ENCODE data around the gene NRF1.

Gene NRF1

DNA sequence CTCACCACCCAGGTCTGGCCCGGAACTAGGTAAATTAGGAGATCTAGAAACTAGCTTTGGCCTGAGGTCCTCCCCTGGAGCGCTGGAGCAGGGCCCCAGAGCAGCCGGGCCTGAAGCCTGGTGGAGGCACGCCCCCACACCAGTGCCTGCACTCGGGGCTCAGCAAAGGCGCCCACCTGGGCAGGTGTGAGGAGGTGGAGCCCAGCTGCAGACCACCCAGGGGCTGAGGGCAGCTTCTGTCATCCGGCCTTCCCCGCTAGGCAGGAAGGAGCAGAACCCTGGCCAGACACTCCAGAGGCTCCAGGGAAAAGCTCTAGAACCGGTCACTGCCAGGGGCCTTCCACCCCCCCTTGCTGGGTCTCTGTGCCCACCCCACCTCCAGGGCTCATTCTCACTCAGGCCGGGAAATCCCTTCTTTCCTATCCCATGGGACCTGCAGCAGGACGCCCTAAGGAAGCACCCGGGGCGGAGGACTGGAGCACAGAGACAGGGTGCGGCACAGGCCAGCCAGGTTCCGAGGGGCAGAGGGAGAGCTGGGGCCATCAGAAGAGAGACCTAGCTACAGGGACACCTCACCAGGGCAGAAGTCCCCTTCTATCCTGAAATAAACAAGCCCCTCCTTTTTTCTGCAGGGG lies 161.2 kb downstream of the NRF1 start:
- DNase-seq, result no peak

- DNase-seq, result no peak
These were observed 161.8 kb downstream of the NRF1 start for GRCh38 chr7:129773328-129773731.

GRCh38 chr7:129773871-129774270 lies 162.4 kb downstream of the NRF1 start:
- no peak for DNase-seq

- DNase-seq, result no peak
These were observed 162.8 kb downstream of the NRF1 start for GRCh38 chr7:129774359-129774758.

GRCh38 chr7:129774871-129775694 lies 163.6 kb downstream of the NRF1 start:
- DNase-seq, result no peak

DNA sequence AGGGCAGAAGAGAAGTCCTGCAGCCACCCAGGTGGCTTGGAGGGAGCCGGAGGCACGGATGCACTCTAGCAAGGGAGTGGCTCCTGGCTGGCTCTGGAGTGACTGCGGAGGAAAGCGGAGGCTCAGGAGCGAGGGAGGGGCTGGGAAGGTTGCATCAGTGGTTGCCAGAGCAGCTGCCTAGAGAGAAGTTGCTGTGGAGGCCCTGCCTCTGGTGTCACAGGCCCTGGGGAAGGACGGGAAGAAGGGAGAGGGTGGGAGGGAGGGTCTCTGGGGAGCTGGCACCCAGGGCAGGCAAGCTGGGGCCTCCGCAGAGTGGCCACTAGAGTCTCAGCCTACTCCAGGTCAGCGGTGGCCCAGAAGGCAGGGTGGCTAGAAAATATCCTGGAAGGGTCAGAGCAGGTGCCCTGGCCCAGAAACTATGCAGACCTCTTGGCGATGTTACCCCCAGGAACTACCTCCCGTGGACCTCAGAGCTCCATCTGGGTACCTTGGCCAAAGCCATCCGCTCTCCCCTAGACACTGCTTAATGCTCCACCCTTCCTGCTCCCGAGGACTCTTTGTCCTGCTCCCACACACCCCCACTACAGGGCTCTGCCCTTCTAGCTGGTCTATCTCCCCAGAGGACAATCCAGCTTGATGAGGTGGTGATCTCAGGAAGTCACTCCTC lies 164.3 kb downstream of the NRF1 start:
- DNase-seq, result no peak

DNA sequence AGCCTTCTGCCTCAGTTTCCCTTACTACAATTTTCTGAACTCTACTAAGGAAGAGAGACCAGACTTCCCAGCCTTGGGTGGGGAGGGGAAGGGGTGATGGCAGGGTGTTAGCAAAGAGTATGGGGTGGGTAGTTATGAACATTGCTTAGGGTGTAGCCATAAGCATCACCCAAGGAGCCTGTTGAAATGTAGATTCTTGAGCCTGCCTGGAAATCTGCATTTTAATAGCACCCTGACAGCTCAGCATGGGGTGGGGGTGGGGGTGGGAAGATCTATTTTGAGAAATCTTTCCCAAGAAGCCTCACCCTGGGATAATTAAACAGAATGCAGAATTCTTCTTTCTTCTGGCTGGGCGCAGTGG lies 164.8 kb downstream of the NRF1 start:
- DNase-seq, result no peak

- no peak for DNase-seq
These were observed 165.8 kb downstream of the NRF1 start for GRCh38 chr7:129777195-129777844.

GRCh38 chr7:129777993-129778769 lies 166.7 kb downstream of the NRF1 start:
- no peak for DNase-seq

DNA sequence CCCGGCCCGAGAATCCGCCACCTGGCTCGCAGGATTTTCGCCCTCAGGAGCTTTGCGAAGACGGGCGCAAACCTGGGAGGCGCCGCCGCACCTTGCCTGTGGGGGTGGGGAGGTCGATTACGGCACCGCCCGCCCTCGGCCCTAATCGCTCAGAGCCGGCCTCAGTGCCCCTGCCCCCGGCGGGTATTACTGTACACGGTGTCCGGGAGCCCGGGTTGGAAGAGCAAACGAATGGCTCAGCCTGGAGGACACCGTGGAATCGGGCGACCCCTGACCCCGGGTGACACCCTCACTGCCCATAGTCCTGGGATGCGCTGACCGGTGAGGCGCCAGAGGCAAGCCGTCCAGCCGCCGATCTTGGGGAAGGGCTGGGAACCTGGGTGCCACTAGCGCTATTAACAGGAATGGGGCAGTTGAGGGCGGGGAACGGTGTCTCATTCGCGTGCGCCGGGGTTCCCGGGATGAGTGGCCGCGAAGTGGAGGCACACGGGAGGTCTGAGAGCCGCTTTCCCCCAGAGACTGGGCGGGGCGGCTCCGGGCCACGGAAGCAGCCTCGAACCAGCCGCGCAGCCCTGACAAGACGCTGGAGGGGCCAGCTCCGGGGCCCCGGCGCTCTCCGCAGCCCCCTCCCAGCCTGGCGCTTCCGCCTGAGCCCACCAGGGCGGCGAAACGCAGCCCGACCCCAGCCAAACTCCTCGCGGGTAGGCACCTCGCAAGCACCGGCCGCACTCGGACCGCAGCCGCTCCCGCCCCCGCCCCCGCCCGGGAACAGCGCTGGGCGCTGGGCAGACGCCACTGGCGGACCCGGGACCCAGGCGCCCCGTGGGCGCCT lies 167.5 kb downstream of the NRF1 start:
- no peak for DNase-seq

- DNase-seq, result no peak
These were observed 168.2 kb downstream of the NRF1 start for GRCh38 chr7:129779602-129780256.

- DNase-seq, result no peak
These were observed 168.9 kb downstream of the NRF1 start for GRCh38 chr7:129780257-129780973.

DNA sequence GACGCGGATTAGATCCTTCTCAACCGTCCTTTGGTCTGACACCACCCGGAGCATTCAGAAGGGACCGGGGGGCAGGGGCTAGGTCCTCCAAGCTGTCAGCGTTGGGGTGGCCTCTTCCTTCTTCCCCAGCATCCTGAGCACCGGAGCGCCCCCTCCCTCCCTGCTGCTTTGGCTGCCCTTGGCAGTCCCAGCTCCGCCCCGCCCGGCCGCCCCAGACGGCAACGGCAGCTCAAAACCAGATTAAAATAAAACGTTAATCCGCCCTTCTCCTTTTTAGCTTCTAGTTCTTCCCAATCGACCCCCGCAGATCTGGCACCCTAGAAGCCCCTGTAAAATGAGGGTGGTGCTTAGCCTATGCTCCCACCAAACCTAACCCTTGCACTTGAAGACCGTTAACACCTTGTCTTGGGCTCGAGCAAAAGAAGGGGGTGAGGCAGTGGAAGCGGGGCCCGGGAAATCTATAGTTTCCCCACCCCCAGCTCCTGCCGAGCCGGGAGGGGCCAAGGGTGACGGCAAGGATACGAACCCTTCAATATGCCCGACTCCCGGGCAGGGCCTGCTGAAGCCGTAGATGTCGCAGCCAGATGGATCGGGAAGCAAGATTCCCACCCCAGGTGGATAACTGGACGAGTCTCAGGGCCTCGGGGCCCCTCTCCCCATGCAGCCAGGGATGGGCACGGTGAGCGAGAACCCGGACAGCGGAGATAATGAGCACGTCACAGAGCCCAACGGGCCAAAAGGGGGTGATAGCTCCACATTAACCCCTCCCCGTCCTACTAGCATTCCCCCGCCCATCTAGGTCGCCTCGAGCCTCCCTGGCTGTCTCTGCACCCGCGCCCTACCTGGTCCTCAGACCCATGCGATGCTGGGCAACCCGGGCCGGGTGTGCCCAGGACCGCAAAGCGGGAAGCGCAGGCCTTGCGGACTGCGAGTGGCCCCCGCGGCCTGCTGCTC lies 169.7 kb downstream of the NRF1 start:
- no peak for DNase-seq

DNA sequence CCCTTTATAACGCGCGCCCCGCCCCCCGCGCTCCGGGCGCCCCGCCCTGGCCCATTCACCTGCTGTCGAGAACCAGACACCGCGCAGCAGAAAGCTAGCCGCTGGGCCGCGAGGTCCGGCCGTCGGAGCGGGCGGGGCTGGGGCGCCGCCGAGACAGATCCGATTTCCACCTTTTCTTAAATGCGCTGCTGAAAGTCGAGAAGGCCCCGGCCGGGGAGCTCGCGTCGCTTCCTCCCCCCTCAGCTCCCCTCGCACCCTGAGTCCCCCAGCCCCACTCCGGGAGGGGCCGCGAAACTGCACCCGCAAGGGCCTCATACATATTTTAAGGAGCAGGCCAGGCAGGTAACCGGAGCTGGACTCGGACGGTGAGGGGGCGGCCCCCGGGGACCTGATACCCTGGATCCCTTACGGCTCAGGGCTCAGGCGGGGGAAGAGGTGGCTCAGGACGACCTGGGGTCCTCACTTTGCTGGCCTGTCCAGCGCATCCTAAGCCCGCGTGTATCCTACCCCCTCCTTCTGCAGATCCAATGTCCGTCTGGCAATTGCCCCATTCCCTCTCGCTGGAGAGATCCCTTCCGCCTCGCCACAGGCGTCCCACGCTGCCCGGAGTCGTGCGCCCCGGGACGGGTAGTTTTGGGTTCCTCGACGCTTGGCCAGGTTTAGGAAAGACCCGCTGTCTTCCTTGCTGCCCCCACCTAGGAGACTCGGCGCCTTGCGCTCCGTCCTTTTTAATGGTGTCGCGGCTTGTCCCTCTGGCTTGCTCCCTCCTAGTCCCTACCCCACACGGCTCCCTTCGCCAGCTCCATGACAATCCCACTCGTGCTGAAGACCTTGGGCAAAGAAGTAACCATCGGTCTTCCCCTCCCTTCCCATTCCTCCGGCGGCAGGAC lies 170.7 kb downstream of the NRF1 start:
- DNase-seq, result no peak

DNA sequence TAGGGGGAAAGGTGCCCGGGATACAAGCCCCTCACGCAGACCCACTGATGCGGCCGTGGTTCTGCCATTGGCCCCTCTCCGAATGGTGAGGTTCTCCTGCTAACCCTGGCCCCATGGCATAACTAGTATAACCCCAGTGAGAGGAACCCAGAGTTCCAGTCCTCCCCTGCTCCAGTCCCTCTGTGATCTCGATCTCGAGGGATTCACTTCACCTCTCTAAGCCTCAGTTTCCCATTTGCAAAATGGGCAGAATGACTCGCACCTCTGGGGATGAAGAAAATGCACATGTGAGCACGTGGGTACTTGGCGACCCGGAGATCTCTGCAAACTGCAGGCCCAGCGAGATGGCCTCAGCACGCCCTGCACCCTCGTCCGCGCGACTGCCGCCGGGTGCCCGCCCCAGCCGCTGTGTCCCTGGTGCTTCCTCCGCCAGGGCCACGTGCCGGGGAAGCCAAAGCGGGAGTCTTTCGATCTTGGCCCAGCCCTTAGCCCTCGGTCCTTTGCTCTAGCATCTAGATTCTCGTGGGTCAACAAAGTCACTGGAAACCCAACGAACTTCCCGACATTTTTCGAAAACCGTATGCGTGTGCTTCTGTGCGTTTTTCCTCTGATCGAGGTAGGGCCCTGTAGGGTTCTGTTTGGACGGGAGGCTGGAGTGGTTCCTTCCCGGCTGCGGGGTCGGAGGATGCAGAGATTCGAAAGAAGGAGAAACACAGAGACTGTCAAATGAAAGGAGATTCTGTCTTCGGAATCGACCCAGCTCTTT lies 171.5 kb downstream of the NRF1 start:
- no peak for DNase-seq

DNA sequence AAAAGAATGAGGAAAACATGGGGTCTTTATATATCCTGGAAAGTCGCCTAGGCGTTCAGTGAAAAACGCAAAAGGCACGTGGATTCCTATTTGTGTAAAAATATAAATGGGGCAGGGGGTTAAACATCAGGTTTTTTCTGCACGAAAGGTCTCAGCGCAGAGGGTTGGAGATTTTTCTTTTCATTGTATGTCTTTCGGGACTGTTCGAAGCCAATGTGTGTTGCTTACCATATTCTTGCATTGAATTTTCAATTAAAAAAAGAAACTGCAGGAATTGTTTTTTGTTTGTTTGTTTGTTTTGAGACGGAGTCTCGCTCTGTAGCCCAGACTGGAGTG lies 172.0 kb downstream of the NRF1 start:
- no peak for DNase-seq

- no peak for DNase-seq
These were observed 172.9 kb downstream of the NRF1 start for GRCh38 chr7:129784437-129784782.

Measured in hippocampal formation (tissue), 2 donors.